Measurements from ENCODE around the gene MCIDAS.
A peak's percentile ranks its signal among the peaks of the same experiment; 100 is the strongest.

MCIDAS gene

GRCh38 chr5:55177078-55177477 is 50.0 kb downstream of the MCIDAS start:
- TF ChIP-seq, protein P1, sequence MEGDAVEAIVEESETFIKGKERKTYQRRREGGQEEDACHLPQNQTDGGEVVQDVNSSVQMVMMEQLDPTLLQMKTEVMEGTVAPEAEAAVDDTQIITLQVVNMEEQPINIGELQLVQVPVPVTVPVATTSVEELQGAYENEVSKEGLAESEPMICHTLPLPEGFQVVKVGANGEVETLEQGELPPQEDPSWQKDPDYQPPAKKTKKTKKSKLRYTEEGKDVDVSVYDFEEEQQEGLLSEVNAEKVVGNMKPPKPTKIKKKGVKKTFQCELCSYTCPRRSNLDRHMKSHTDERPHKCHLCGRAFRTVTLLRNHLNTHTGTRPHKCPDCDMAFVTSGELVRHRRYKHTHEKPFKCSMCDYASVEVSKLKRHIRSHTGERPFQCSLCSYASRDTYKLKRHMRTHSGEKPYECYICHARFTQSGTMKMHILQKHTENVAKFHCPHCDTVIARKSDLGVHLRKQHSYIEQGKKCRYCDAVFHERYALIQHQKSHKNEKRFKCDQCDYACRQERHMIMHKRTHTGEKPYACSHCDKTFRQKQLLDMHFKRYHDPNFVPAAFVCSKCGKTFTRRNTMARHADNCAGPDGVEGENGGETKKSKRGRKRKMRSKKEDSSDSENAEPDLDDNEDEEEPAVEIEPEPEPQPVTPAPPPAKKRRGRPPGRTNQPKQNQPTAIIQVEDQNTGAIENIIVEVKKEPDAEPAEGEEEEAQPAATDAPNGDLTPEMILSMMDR (IDR thresholded peaks at IDR 0.05; ENCODE audit: borderline replicate concordance, control extremely low read depth, extremely low read depth, insufficient read depth, missing control alignments): no peak
- in situ Hi-C loops (cut with MboI; ENCODE audit: low sequenced_read_pairs, unreplicated experiment): loop anchor here (25.0 kb wide), 1 partner anchor 510 kb away; no protein-coding TSS in a partner anchor
- DNase-seq (ENCODE audit: low spot score): no peak

DNA sequence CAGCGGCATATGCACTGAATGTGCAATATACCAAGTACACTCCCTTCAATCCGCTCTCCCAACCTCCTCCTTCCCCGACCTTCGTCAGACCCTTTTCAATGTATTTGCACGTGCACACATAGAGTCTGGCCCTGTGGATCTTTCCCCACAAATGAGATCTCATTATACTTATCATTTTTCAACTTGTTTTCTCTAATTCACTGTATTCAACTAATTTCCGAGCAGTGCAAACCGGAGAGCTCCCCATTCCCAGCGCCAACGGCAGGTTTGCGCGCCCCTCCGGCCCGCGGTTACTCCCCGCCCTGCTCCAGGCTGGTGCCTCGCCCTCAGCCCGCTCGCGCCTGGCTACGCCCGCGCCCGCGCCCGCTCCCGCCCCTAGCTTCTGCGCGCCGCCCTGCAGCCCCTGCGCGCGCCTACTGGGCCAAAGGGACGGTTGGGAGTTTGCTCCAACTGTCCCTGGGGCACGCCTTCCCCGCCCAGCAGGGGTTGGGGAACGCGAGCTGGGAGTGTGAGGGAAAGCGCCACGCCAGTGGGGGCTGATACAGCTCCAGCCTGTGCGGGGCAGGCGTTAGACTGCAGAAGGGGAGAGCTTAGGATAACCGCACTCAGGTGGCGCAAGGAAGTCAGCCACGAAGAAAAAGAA is 50.8 kb downstream of the MCIDAS start:
- DNase-seq (ENCODE audit: low spot score): peak; percentile 29
- TF ChIP-seq, protein P1 (IDR thresholded peaks at IDR 0.05; ENCODE audit: borderline replicate concordance, control extremely low read depth, extremely low read depth, insufficient read depth, missing control alignments): no peak
- in situ Hi-C loops (cut with MboI; ENCODE audit: low sequenced_read_pairs, unreplicated experiment): loop anchor here (25.0 kb wide), 1 partner anchor 511 kb away; no protein-coding TSS in a partner anchor

- in situ Hi-C loops (cut with MboI; ENCODE audit: low sequenced_read_pairs, unreplicated experiment): loop anchor here (25.0 kb wide), 1 partner anchor 512 kb away; no protein-coding TSS in a partner anchor
- TF ChIP-seq, protein P1 (IDR thresholded peaks at IDR 0.05; ENCODE audit: borderline replicate concordance, control extremely low read depth, extremely low read depth, insufficient read depth, missing control alignments): no peak
- DNase-seq (ENCODE audit: low spot score): no peak
These were observed 51.3 kb downstream of the MCIDAS start for GRCh38 chr5:55175781-55176175.

- TF ChIP-seq, protein P1 (IDR thresholded peaks at IDR 0.05; ENCODE audit: borderline replicate concordance, control extremely low read depth, extremely low read depth, insufficient read depth, missing control alignments): no peak
- in situ Hi-C loops (cut with MboI; ENCODE audit: low sequenced_read_pairs, unreplicated experiment): no loop called here
- DNase-seq (ENCODE audit: low spot score): peak; percentile 24
These were observed 53.4 kb downstream of the MCIDAS start for GRCh38 chr5:55173687-55174230.

GRCh38 chr5:55172937-55173686 is 54.0 kb downstream of the MCIDAS start, which contains the start of gene CDC20B:
TSS of gene CDC20B (minus strand) at chr5:55173177. CDS start at chr5:55173000, 177 bp downstream.
- peak; percentile 94 for DNase-seq (ENCODE audit: low spot score)
- TF ChIP-seq, protein P1 (IDR thresholded peaks at IDR 0.05; ENCODE audit: borderline replicate concordance, control extremely low read depth, extremely low read depth, insufficient read depth, missing control alignments): no peak
- in situ Hi-C loops (cut with MboI; ENCODE audit: low sequenced_read_pairs, unreplicated experiment): no loop called here

DNA sequence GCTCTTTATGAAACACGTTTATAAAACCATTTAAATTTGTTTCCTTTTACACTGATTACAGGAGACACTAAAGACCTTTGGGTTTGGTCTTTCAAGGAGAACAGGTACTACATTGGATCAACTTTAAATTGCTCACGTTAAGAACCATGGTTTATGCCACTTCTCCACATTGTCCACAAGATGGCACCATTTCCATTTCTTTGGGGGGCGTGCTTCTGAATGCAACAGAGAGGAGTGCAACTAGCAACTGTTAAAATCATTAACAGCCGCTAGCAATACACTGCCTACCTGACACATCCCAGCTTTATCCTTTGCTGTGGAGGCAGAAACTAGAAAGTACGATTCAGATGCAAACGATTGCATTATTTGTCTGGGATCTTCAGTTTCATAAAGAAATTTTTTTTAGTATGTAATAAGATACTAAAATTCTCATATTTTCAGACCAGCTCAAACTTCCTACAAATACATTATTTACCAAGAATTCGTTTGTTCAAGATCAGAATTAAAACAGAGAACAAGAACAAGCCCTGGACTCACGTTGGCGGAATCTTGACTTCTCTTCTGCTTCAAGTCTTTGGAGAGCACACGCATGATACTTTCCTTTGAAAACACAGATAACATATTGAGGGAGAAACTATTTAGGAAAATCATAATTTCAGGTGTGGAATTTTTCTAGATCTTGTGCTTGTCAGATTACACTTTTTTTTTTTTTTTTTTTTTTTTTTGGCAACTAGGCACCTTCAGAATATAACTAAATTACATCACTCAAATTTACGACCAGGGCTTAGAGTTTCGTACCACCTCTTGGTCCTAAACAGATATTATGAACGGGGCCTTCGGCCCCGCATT is 54.8 kb downstream of the MCIDAS start:
- in situ Hi-C loops (cut with MboI; ENCODE audit: low sequenced_read_pairs, unreplicated experiment): no loop called here
- peak; percentile 83 for DNase-seq (ENCODE audit: low spot score)
- TF ChIP-seq, protein P1 (IDR thresholded peaks at IDR 0.05; ENCODE audit: borderline replicate concordance, control extremely low read depth, extremely low read depth, insufficient read depth, missing control alignments): peak; percentile 65

All from GM13976 (cell line).